Measurements from ENCODE around the gene CMYA5. TPM values are rescaled to one million over a fixed set of nuclear protein-coding genes. Genes with fewer than 3 reads are reported as not detected.

Gene CMYA5
- total RNA-seq, 2 donors from 2014 or later = 1,199 to 1,662 TPM

DNA sequence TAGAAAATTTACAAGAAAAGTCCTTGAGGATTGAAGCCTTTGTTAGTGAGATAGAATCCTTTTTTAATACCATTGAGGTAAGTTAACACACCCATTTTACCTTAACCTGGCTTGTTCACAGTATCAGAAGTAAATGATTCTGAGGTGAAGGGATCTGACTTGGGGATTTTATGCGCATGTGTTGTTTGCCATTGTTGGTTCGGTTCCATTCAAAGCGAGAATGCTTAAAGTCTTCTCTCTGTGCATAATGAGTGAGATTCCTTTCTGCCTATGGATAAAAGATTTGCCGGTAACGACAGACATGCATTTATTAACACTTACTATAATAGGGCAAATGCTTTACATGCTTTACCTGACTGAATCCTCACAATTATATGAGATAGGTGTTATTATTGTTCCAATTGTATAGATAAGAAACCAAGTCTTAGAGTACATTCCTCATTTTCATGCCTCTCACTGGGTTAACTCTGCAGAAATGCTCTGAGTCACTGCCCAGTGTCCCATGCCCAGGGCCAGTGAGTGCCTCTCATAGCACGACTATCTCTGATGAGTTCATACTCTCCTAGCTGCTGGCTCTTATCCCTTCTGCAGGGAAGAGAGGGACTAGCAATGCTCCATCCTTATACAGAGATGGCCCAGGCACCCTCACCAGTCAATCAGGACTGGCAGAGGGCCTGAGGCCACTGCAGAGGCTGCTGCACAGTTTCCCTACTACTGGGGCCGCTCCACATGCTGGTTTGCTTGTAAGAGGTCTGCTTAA lies 54.4 kb downstream of the CMYA5 start:
- Histone ChIP-seq H3K27ac (peak overlapping the region; percentile 57 to 79), H3K36me3 (peaks cover 54% of the 10 kb centered on the region), H3K9me3 (no peaks in the 10 kb centered on the region), H3K4me3 (no peak overlapping the region), H3K4me1 (no peaks in the 10 kb centered on the region), H3K27me3 (no peaks in the 10 kb centered on the region)
- no peak for DNase-seq (ENCODE audit: low spot score)
- TF ChIP-seq, protein P1, sequence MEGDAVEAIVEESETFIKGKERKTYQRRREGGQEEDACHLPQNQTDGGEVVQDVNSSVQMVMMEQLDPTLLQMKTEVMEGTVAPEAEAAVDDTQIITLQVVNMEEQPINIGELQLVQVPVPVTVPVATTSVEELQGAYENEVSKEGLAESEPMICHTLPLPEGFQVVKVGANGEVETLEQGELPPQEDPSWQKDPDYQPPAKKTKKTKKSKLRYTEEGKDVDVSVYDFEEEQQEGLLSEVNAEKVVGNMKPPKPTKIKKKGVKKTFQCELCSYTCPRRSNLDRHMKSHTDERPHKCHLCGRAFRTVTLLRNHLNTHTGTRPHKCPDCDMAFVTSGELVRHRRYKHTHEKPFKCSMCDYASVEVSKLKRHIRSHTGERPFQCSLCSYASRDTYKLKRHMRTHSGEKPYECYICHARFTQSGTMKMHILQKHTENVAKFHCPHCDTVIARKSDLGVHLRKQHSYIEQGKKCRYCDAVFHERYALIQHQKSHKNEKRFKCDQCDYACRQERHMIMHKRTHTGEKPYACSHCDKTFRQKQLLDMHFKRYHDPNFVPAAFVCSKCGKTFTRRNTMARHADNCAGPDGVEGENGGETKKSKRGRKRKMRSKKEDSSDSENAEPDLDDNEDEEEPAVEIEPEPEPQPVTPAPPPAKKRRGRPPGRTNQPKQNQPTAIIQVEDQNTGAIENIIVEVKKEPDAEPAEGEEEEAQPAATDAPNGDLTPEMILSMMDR (IDR thresholded peaks at IDR 0.05) = no peak

GRCh38 chr5:79745255-79745654 lies 55.6 kb downstream of the CMYA5 start:
- Histone ChIP-seq H3K4me3 (no peak overlapping the region), H3K36me3 (peaks cover 45% of the 10 kb centered on the region), H3K27me3 (no peaks in the 10 kb centered on the region), H3K27ac (peak overlapping the region; percentile 57 to 79), H3K4me1 (no peaks in the 10 kb centered on the region), H3K9me3 (no peaks in the 10 kb centered on the region)
- TF ChIP-seq, protein P1 (IDR thresholded peaks at IDR 0.05) = no peak
- no peak for DNase-seq (ENCODE audit: low spot score)

GRCh38 chr5:79746642-79747569 lies 57.3 kb downstream of the CMYA5 start:
- H3K4me1 ChIP-seq = peaks cover 0 to 6% of the 10 kb centered on the region in 2 donors
- H3K4me3 ChIP-seq = no peak overlapping the region
- no peaks in the 10 kb centered on the region for H3K9me3 ChIP-seq
- no peak for DNase-seq (ENCODE audit: low spot score)
- peak overlapping the region; percentile 11 to 46 for H3K27ac ChIP-seq
- H3K36me3 ChIP-seq = peaks cover 40% of the 10 kb centered on the region
- no peaks in the 10 kb centered on the region for H3K27me3 ChIP-seq
- TF ChIP-seq, protein P1 (IDR thresholded peaks at IDR 0.05) = no peak

GRCh38 chr5:79750611-79751510 lies 61.2 kb downstream of the CMYA5 start:
- Histone ChIP-seq H3K4me1 (peaks cover 0 to 12% of the 10 kb centered on the region in 2 donors), H3K27me3 (no peaks in the 10 kb centered on the region), H3K36me3 (peaks cover 54% of the 10 kb centered on the region), H3K4me3 (no peak overlapping the region), H3K9me3 (no peaks in the 10 kb centered on the region), H3K27ac (peak overlapping the region in 1 of 2 donors; percentile 71)
- TF ChIP-seq, protein P1 (IDR thresholded peaks at IDR 0.05) = no peak
- no peak for DNase-seq (ENCODE audit: low spot score)

DNA sequence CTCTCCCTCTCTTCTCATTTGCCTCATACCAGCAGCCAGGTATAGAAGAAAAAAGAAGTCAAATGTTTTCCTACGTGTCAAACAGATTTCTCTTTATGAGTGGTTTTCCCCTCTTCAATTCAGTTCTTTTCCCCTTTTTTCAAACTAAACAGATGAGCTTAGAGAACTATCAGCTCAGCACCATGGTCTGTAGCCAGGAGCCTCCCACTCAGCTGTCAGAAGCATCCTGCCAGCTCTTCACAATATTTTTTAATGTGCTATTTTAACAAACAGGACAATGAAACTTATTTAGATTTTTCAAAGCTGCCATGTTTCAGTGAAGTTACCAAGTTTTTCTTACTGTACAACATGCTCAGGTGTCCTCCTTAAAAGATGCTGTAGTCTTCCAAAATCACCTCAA lies 63.5 kb downstream of the CMYA5 start:
- DNase-seq (ENCODE audit: low spot score) = no peak
- no peak overlapping the region for H3K4me3 ChIP-seq
- H3K9me3 ChIP-seq = no peaks in the 10 kb centered on the region
- H3K27me3 ChIP-seq = no peaks in the 10 kb centered on the region
- peaks cover 0 to 12% of the 10 kb centered on the region in 2 donors for H3K4me1 ChIP-seq
- peaks cover 54% of the 10 kb centered on the region for H3K36me3 ChIP-seq
- no peak overlapping the region for H3K27ac ChIP-seq
- TF ChIP-seq, protein P1 (IDR thresholded peaks at IDR 0.05) = no peak

All from right atrium auricular region (tissue), 2 donors.